ENCODE measurements around the gene VAV2. TPM values are rescaled to one million over a fixed set of nuclear protein-coding genes. Genes with fewer than 3 reads are reported as not detected.

Gene VAV2
- total RNA-seq, 1 experiment from 2014 or later, result 30.7 TPM

GRCh38 chr9:134026581-134026980 lies 34.5 kb upstream of the VAV2 start:
- CTCF ChIA-PET, result no interaction called here
- peaks cover 35% of the 10 kb centered on the region for H3K36me3 Mint-ChIP-seq (ENCODE audit: insufficient read depth, unreplicated experiment)
- H3K9me3 Mint-ChIP-seq (ENCODE audit: low read depth, unreplicated experiment), result no peaks in the 10 kb centered on the region
- DNase-seq, result no peak
- BruUV-seq (replicated peaks), result TSS peak; percentile 53
- H3K4me3 Mint-ChIP-seq (ENCODE audit: low read depth, unreplicated experiment), result peak overlapping the region; percentile 67
- TF ChIP-seq, protein P1, sequence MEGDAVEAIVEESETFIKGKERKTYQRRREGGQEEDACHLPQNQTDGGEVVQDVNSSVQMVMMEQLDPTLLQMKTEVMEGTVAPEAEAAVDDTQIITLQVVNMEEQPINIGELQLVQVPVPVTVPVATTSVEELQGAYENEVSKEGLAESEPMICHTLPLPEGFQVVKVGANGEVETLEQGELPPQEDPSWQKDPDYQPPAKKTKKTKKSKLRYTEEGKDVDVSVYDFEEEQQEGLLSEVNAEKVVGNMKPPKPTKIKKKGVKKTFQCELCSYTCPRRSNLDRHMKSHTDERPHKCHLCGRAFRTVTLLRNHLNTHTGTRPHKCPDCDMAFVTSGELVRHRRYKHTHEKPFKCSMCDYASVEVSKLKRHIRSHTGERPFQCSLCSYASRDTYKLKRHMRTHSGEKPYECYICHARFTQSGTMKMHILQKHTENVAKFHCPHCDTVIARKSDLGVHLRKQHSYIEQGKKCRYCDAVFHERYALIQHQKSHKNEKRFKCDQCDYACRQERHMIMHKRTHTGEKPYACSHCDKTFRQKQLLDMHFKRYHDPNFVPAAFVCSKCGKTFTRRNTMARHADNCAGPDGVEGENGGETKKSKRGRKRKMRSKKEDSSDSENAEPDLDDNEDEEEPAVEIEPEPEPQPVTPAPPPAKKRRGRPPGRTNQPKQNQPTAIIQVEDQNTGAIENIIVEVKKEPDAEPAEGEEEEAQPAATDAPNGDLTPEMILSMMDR (IDR thresholded peaks at IDR 0.05; ENCODE audit: unreplicated experiment), result no peak
- H3K27ac Mint-ChIP-seq (ENCODE audit: unreplicated experiment), result no peak overlapping the region
- no peaks in the 10 kb centered on the region for H3K4me1 Mint-ChIP-seq (ENCODE audit: low read depth, unreplicated experiment)
- intact Hi-C loops (cut with micrococcal nuclease; ENCODE audit: unreplicated experiment), result no loop called here
- H3K27me3 Mint-ChIP-seq (ENCODE audit: unreplicated experiment), result no peaks in the 10 kb centered on the region

GRCh38 chr9:134025606-134026541 lies 33.8 kb upstream of the VAV2 start:
- H3K27me3 Mint-ChIP-seq (ENCODE audit: unreplicated experiment), result no peaks in the 10 kb centered on the region
- peaks cover 35% of the 10 kb centered on the region for H3K36me3 Mint-ChIP-seq (ENCODE audit: insufficient read depth, unreplicated experiment)
- peak overlapping the region; percentile 67 for H3K4me3 Mint-ChIP-seq (ENCODE audit: low read depth, unreplicated experiment)
- CTCF ChIA-PET, result interaction anchor here (0.7 to 1.4 kb wide), 3 partner anchors 31 to 189 kb away, joined by 4 to 10 read pairs (median 6); no protein-coding TSS in a partner anchor
- intact Hi-C loops (cut with micrococcal nuclease; ENCODE audit: unreplicated experiment), result no loop called here
- TF ChIP-seq, protein P1 (IDR thresholded peaks at IDR 0.05; ENCODE audit: unreplicated experiment), result no peak
- peak; percentile 20 for DNase-seq
- BruUV-seq (replicated peaks), result no TSS peak
- H3K27ac Mint-ChIP-seq (ENCODE audit: unreplicated experiment), result no peak overlapping the region
- no peaks in the 10 kb centered on the region for H3K9me3 Mint-ChIP-seq (ENCODE audit: low read depth, unreplicated experiment)
- no peaks in the 10 kb centered on the region for H3K4me1 Mint-ChIP-seq (ENCODE audit: low read depth, unreplicated experiment)

DNA sequence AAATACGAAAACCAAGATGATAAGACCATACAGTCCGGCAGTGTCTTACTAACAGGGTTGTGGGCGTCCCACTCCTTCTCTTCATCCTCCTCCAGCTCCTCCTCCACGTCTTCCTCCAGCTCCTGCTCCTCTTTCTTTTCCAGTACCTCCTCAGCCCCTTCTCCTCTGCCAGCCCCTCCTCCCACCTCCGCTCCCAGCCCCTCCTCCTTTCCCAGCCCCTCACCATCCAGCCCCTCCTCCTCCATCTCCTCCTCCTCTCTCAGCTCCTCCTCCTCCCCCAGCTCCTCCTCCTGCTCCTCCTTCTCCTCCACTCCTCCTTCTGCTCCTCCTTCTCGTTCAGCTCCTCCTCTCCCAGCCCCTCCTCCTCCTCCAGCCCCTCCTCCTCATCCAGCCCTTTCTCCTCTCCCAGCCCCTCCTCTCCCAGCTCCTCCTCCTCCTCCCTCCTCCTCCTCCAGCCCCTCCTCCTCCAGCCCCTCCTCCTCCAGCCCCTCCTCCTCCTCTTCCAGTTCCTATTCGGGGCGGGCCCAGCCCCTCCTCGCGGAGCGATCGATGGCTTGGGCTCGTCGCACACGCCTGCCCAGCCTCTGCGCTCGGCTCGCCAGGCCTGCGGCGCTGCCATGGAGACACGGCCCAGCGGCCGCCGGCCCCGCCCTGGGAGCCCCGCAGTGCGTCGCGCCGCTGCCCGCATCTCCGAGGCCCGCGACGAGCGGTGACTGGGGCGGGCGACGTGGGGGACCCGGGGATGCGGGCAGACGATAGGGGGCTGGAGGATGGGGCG lies 32.9 kb upstream of the VAV2 start, which contains the start of gene BRD3OS:
Gene BRD3OS, plus strand, starts transcription at position 654 of the 778 bp plus-strand sequence. CDS start 1,267 bp downstream, outside the sequence.
- no peaks in the 10 kb centered on the region for H3K27me3 Mint-ChIP-seq (ENCODE audit: unreplicated experiment)

More for the DNA sequence above, 32.9 kb upstream of the VAV2 start, which contains the start of gene BRD3OS:
- Mint-ChIP-seq H3K27ac (ENCODE audit: unreplicated experiment) (no peak within 1 kb of the TSS), H3K4me3 (ENCODE audit: low read depth, unreplicated experiment) (peak within 1 kb of the TSS; percentile 67), H3K4me1 (ENCODE audit: low read depth, unreplicated experiment) (no peaks in the 10 kb centered on the region), H3K36me3 (ENCODE audit: insufficient read depth, unreplicated experiment) (peaks cover 35% of the 10 kb centered on the region), H3K9me3 (ENCODE audit: low read depth, unreplicated experiment) (no peaks in the 10 kb centered on the region)
- CTCF ChIA-PET, result interaction anchor here (0.7 to 1.4 kb wide), 7 partner anchors 30 to 621 kb away, joined by 4 to 10 read pairs (median 6); partner anchors contain the start of gene WDR5
- TF ChIP-seq, protein P1 (IDR thresholded peaks at IDR 0.05; ENCODE audit: unreplicated experiment), result no peak
- BruUV-seq (replicated peaks), result no TSS peak
- peak; percentile 91 for DNase-seq
- intact Hi-C loops (cut with micrococcal nuclease; ENCODE audit: unreplicated experiment), result no loop called here

All from Calu3 (cell line).